Measurements from ENCODE around the gene OSTN.
"Not testable (repeated sequence)": the region's sequence is repeated elsewhere in the genome, so short reads cannot be mapped to it uniquely, and the experiment has no call there.

Gene OSTN

GRCh38 chr3:191235331-191236314 lies 36.6 kb downstream of the OSTN start:
- DNase-seq = no peak

GRCh38 chr3:191236646-191237045 lies 37.6 kb downstream of the OSTN start:
- no peak for DNase-seq

- DNase-seq = no peak
Observed at GRCh38 chr3:191237047-191237882, 38.2 kb downstream of the OSTN start.

GRCh38 chr3:191238321-191238817 lies 39.3 kb downstream of the OSTN start:
- no peak for DNase-seq

- peak; percentile 66 for DNase-seq
Observed at GRCh38 chr3:191239407-191240031, 40.5 kb downstream of the OSTN start.

- DNase-seq = no peak
Observed at GRCh38 chr3:191240486-191240885, 41.4 kb downstream of the OSTN start.

GRCh38 chr3:191244242-191244867 lies 45.3 kb downstream of the OSTN start:
- DNase-seq = peak; percentile 29

GRCh38 chr3:191246034-191246433 lies 47.0 kb downstream of the OSTN start:
- DNase-seq = not testable (repeated sequence)

- DNase-seq = peak; percentile 70
Observed at GRCh38 chr3:191246630-191247029, 47.6 kb downstream of the OSTN start.

- no peak for DNase-seq
Observed at GRCh38 chr3:191253089-191253799, 54.2 kb downstream of the OSTN start.

- no peak for DNase-seq
Observed at GRCh38 chr3:191254098-191254873, 55.2 kb downstream of the OSTN start.

GRCh38 chr3:191255156-191255555 lies 56.1 kb downstream of the OSTN start:
- no peak for DNase-seq

- DNase-seq = no peak
Observed at GRCh38 chr3:191256405-191256804, 57.4 kb downstream of the OSTN start.

- peak; percentile 67 for DNase-seq
Observed at GRCh38 chr3:191257286-191257685, 58.2 kb downstream of the OSTN start.

- no peak for DNase-seq
Observed at GRCh38 chr3:191259486-191259885, 60.4 kb downstream of the OSTN start.

- DNase-seq = peak; percentile 89
Observed at GRCh38 chr3:191260431-191261303, 61.6 kb downstream of the OSTN start.

GRCh38 chr3:191261304-191261638 lies 62.2 kb downstream of the OSTN start:
- peak; percentile 12 for DNase-seq

- no peak for DNase-seq
Observed at GRCh38 chr3:191262650-191263049, 63.6 kb downstream of the OSTN start.

GRCh38 chr3:191263365-191263764 lies 64.3 kb downstream of the OSTN start:
- no peak for DNase-seq

GRCh38 chr3:191263850-191264249 lies 64.8 kb downstream of the OSTN start:
- DNase-seq = no peak

Data from NCI-H82 (cell line).